Adrenal gland (tissue), 5 donors: ENCODE results near the gene ZC3H12D.

ENCODE experiments used
- CTCF ChIP-seq, 6 experiments: fragments of 450-650 bp in 4 of 6; fragments of 200-600 bp in 2 of 6; sonication (generic) in 1 of 6; IDR thresholded peaks; 1 replicate in 5 of 6; 2 replicates in 1 of 6; pipeline versions ENCODE4 v1.5.1 to v1.8.0; 2016 to 2021; ENCODE audit warnings: antibody characterized with exemption in 6 of 6, mild to moderate bottlenecking in 2 of 6, moderate library complexity in 1 of 6
- POLR2A ChIP-seq, 2 donors: fragments of 450-650 bp; IDR thresholded peaks; one replicate each; pipeline ENCODE4 v1.6.1; 2017; ENCODE audit warnings: antibody characterized with exemption in 2 of 2, mild to moderate bottlenecking in 2 of 2, moderate library complexity in 1 of 2
- donor health status: DM: no; HTN: no; CAD: no.

GRCh38 chr6:149484733-149485700, at the start of gene ZC3H12D:
- TF ChIP-seq CTCF (IDR thresholded peaks at IDR 0.05) (peak in 3 of 6 experiments; percentile 17 to 33 (median 19)), POLR2A (IDR thresholded peaks at IDR 0.05) (no peak)
